GM19452 (cell line): ENCODE data around the gene CBX1.
A peak's percentile ranks its signal among the peaks of the same experiment; 100 is the strongest.
"Not testable (repeated sequence)": the region's sequence is repeated elsewhere in the genome, so short reads cannot be mapped to it uniquely, and the experiment has no call there.

ENCODE experiments used
- ATAC-seq: cut with Tn5 transposase; IDR thresholded peaks from one replicate; pipeline ENCODE4 v1.9.1; 2021; ENCODE audit not compliant: unreplicated experiment

The CBX1 gene

GRCh38 chr17:48053758-48054237 lies 47.5 kb downstream of the CBX1 start:
- ATAC-seq: no peak

- no peak for ATAC-seq
Observed at GRCh38 chr17:48052956-48053757, 48.1 kb downstream of the CBX1 start.

- ATAC-seq: no peak
Observed at GRCh38 chr17:48051706-48052486, 49.4 kb downstream of the CBX1 start.

- ATAC-seq: no peak
Observed at GRCh38 chr17:48051283-48051682, 50.0 kb downstream of the CBX1 start.

GRCh38 chr17:48048384-48049126 lies 52.7 kb downstream of the CBX1 start:
- ATAC-seq: peak; percentile 40

GRCh38 chr17:48047741-48048383 lies 53.4 kb downstream of the CBX1 start, which contains the start of gene NFE2L1:
NFE2L1 (plus strand) TSS chr17:48048359; CDS start chr17:48051119, 2,760 bp downstream.
- peak; percentile 93 for ATAC-seq

DNA sequence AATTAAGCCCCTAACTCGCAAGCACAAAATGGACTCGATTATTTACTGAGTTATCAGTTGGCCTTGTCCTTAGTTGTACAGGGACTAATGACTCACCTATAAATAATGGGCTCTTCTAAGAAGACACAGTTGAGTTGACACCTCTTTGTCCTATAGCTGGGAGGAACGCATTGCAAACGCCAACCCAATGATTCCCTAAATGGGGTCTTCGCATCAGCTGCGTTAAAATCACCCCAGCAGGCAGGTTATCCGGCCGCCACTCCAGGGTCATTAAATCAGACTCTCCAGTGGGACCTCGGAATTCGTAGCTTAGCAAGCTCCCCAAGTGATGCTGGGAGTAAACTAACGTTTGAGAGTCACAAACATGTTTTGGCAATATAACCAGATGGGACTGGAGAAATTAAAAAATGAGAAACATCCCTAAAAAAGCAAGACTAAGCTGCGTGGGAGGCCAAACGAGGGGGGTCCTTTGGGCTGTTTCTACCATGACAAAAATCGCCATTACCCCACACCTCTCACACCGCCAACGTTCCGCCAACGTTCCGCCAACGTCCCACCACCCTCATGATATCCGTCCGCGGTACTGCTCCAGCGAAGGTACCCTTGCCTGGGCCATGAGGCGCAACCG lies 54.1 kb downstream of the CBX1 start:
- ATAC-seq: no peak

DNA sequence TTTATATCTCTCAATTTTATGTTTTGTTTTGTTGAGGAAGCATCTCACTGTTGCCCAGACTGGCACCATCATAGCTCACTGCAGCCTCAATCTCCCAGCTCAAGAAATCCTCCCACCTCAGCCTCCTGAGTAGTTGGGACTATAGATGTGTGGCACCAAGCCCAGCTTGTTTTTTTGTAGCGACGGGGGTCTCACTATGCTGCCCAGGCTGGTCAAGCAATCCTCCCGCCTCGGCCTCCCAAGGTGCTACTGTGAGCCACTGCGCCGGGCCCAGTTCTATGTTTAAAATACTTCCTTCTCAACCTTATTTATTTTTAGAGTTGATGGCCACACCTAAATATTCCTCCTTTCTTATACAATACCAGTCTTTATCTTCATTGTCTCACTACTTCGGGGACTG lies 55.0 kb downstream of the CBX1 start:
- no peak for ATAC-seq

- ATAC-seq: no peak
Observed at GRCh38 chr17:48045316-48046001, 55.8 kb downstream of the CBX1 start.

- no peak for ATAC-seq
Observed at GRCh38 chr17:48044851-48045250, 56.4 kb downstream of the CBX1 start.

DNA sequence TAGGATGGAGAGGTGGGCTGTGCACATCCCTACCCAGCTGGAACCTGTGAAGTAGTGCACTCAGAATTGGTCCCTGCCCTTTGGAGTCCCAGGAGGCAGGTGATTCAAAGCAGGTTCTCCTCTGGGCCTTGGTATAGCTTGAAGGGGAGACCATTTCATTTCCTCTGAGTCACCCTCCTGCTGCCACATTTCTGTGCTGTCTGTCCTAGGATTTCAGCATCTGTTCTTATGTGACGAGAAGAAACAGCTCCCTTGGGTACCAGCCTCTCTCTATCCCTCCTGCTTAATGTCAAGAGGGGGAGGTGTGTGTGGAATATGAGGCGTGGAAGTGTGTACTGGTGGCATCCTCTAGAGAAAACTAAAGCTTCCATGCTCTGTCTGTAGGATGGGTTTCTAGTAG lies 58.1 kb downstream of the CBX1 start:
- ATAC-seq: no peak

- no peak for ATAC-seq
Observed at GRCh38 chr17:48038687-48039086, 62.6 kb downstream of the CBX1 start.

DNA sequence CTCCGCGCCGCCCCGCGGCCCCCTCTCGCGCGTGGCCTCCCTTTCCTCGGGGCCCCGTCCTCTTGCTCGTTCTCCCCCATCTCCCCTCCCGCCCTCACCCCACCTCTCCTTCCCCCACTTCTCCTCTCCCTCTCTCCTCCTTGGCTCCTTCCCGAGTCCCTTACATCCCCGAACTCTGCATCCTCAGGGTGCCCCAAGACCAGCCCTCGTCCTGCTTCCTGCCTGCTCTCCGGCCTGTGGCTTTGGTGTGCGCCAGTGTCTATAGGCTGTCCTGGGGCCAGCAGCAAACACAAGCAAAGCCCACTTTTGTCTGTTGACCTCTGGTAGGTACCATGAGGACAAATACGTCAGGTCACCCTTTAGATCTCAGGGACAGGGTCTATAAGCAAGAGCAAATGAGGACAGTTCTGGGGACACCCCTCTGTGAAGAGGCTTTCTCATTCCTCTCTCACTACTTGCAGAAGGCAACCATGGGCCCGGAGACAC lies 63.4 kb downstream of the CBX1 start:
- no peak for ATAC-seq

DNA sequence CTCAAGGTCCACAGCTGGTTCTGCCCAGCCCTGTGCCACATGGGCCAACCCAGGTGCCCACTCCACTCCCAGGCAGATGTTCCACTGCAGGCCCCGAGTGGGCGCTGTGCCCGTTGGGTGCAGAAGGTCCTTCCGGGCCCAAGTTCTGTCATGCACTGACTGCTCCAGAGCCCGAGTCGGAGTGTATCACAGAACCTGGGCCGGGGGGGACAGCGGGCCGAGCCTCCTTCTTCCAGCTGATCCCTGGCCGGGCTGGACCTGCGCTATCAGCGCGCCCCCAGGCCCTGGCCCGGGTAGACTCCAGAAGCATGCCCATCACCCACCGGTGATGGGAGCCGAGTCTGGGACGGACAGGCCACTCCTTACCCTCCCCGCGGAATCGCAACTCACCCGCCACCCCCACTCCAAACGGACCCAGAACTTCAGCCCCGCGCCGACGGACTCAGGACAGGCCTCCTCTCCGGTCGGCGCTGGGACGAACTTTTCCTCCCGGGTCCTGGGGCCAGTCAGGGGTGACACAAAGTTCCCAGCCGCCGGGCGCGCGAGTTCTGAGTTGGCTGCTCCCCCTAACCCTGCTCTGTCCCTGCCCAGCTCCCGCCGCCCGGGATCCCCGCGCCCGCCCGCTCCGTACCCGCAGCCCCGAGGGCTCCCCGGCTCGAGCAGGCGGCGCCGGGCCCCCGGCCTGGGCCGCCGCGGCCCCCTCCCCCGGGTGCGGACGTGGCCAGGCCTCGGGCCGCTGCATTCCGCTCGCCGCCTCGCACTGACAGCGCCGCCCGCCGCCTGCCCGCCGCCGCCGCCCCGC lies 64.0 kb downstream of the CBX1 start, which contains the start of gene COPZ2:
COPZ2 (minus strand) TSS at position 762 of the 802 bp plus-strand sequence; CDS start at position 742, 20 bp downstream.
- ATAC-seq: no peak

- no peak for ATAC-seq
Observed at GRCh38 chr17:48036693-48037035, 64.6 kb downstream of the CBX1 start.

GRCh38 chr17:48034734-48035133 lies 66.5 kb downstream of the CBX1 start:
- ATAC-seq: not testable (repeated sequence)

DNA sequence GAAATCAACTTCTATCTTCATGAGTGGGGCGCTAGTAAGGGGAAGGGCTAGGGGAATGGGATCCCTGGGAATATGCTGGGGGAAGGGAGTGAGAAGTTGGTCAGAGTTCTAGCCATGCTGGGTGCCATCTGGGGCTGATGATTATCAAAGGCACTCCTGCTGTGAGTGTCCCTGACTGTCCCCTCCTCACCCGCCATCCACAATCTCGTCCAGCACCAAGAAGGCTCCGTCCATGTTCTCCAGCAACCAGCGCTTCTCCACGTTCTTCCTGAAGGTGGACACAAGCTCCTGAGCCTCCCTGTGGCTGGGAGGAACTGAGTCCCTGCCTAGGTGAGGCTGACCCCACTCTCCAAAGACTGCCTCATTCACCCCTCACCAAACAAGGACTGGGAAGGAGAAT lies 69.3 kb downstream of the CBX1 start:
- no peak for ATAC-seq

DNA sequence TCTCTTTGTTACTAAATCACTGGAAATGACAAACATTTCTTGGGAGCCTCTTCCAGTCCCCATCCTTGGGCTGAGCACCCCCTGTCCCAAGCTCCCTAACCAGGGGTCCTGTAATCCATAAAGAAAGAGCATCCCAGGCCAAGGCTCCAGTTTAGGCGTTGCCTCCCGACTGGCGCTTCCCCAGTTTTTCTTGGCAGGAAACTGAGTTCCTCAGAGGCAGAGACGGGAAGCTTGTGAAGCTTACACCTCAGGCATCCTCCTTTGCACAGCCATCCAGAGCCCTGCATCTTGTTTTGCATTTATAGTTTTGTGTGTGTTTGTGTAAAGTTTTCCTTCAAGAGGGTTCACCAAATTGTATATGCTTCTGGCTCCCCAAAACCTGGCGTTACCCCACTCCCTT lies 70.7 kb downstream of the CBX1 start:
- no peak for ATAC-seq

- ATAC-seq: no peak
Observed at GRCh38 chr17:48028736-48029135, 72.5 kb downstream of the CBX1 start.
